ENCODE data around the gene CTSD. TPM values are rescaled to one million over a fixed set of nuclear protein-coding genes. Genes with fewer than 3 reads are reported as not detected.

CTSD gene
- total and polyA plus RNA-seq, 4 donors: 310 to 814 (median 553) TPM

- no peak for TF ChIP-seq CTCF (IDR thresholded peaks at IDR 0.05; ENCODE audit: low read depth, low read length, missing input control)
- TF ChIP-seq NR2F2 (IDR thresholded peaks at IDR 0.05): no peak
- TF ChIP-seq RAD21 (IDR thresholded peaks at IDR 0.05): no peak
- no peak for TF ChIP-seq ATF3 (IDR thresholded peaks at IDR 0.05)
- TF ChIP-seq RXRA (IDR thresholded peaks at IDR 0.05): no peak
- TF ChIP-seq JUND (IDR thresholded peaks at IDR 0.05): no peak
- TF ChIP-seq FOXA2 (IDR thresholded peaks at IDR 0.05): no peak
- TF ChIP-seq GABPA (IDR thresholded peaks at IDR 0.05 in 1 of 2, conservative IDR thresholded peaks at IDR 0.05 in 1 of 2): no peak
- TF ChIP-seq TAF1 (conservative IDR thresholded peaks at IDR 0.05): no peak
Observed at GRCh38 chr11:1759151-1759850, 4.4 kb downstream of the CTSD start (continued).

- Histone ChIP-seq H3K36me3 (ENCODE audit: control insufficient read depth in 4 of 4, insufficient read depth in 3 of 4, low read depth in 1 of 4, low read length in 3 of 4) (peaks cover 0 to 27% (median 16%) of the 10 kb centered on the region in 4 donors), H3K9ac (ENCODE audit: low read depth in 1 of 2, low read length in 2 of 2) (no peak overlapping the region), H3K4me1 (ENCODE audit: control insufficient read depth in 4 of 4, insufficient read depth in 4 of 4, low read length in 3 of 4) (peaks cover 37 to 77% (median 51%) of the 10 kb centered on the region in 4 donors), H3K27me3 (ENCODE audit: control insufficient read depth in 4 of 4, insufficient read depth in 4 of 4, low read length in 3 of 4) (no peaks in the 10 kb centered on the region), H3K27ac (ENCODE audit: low read depth in 1 of 2, low read length in 2 of 2) (peak overlapping the region; percentile 32 to 86), H3K4me3 (ENCODE audit: low read depth in 1 of 3, low read length in 3 of 3) (no peak overlapping the region), H3K9me3 (ENCODE audit: control insufficient read depth in 4 of 4, low read length in 3 of 4) (no peaks in the 10 kb centered on the region)
- no peak for TF ChIP-seq REST (IDR thresholded peaks at IDR 0.05)
- no peak for TF ChIP-seq EGR1 (IDR thresholded peaks at IDR 0.05; ENCODE audit: low read depth in 2 of 2)
- no peak for TF ChIP-seq FOXA1 (IDR thresholded peaks at IDR 0.05)
- no peak for TF ChIP-seq JUND (IDR thresholded peaks at IDR 0.05)
- no peak for TF ChIP-seq ATF3 (IDR thresholded peaks at IDR 0.05)
- no peak for TF ChIP-seq NR2F2 (IDR thresholded peaks at IDR 0.05)
- TF ChIP-seq SP1 (IDR thresholded peaks at IDR 0.05): no peak
- no peak for TF ChIP-seq FOXA2 (IDR thresholded peaks at IDR 0.05)
- no peak for TF ChIP-seq ZBTB33 (IDR thresholded peaks at IDR 0.05)
- no peak for TF ChIP-seq RXRA (IDR thresholded peaks at IDR 0.05)
- no peak for TF ChIP-seq MAX (IDR thresholded peaks at IDR 0.05)
- 85% methylated on average over 21 of the region's 21 CpGs for WGBS
- DNase-seq (ENCODE audit: low spot score): no peak
Observed at GRCh38 chr11:1758611-1759150, 5.0 kb downstream of the CTSD start.

All from liver (tissue), 9 donors.